Hematopoietic multipotent progenitor cell treated with erythropoietin and hydrocortisone succinate and interleukin-3 and kit ligand, for 15 days (in vitro differentiated cells): Measurements from ENCODE around the gene EXOSC7.
"Not testable (repeated sequence)": the region's sequence is repeated elsewhere in the genome, so short reads cannot be mapped to it uniquely, and the experiment has no call there.

Experiments used
- DNase-seq: peaks from one replicate; pipeline ENCODE4 v3.0.0-alpha.2; 2015; ENCODE audit warnings: low spot score

The EXOSC7 gene

GRCh38 chr3:44976002-44976815 lies at the start of gene EXOSC7, which contains the start of gene ZDHHC3:
TSS of gene EXOSC7 (plus strand) at chr3:44976244. CDS start at chr3:44976278, 34 bp downstream.
TSS of gene ZDHHC3 (minus strand) at chr3:44976174. CDS start at chr3:44959436, 16,738 bp downstream.
- DNase-seq, result peak; percentile 91

GRCh38 chr3:44926921-44927320 lies 49.1 kb upstream of the EXOSC7 start:
- peak; percentile 91 for DNase-seq

GRCh38 chr3:44927371-44927770 lies 48.7 kb upstream of the EXOSC7 start:
- peak; percentile 65 for DNase-seq

- DNase-seq, result no peak
These were observed 46.3 kb upstream of the EXOSC7 start for GRCh38 chr3:44929782-44930181.

GRCh38 chr3:44930911-44931310 lies 45.1 kb upstream of the EXOSC7 start:
- no peak for DNase-seq

- DNase-seq, result no peak
These were observed 44.3 kb upstream of the EXOSC7 start for GRCh38 chr3:44931791-44932190.

GRCh38 chr3:44932271-44932670 lies 43.8 kb upstream of the EXOSC7 start:
- DNase-seq, result no peak

- DNase-seq, result no peak
These were observed 42.8 kb upstream of the EXOSC7 start for GRCh38 chr3:44932986-44933944.

- no peak for DNase-seq
These were observed 36.4 kb upstream of the EXOSC7 start for GRCh38 chr3:44939581-44940036.

- DNase-seq, result no peak
These were observed 33.7 kb upstream of the EXOSC7 start for GRCh38 chr3:44942202-44942921.

- no peak for DNase-seq
These were observed 27.8 kb upstream of the EXOSC7 start for GRCh38 chr3:44948239-44948638.

GRCh38 chr3:44949770-44950169 lies 26.3 kb upstream of the EXOSC7 start:
- not testable (repeated sequence) for DNase-seq

GRCh38 chr3:44950275-44950734 lies 25.7 kb upstream of the EXOSC7 start:
- no peak for DNase-seq

GRCh38 chr3:44952689-44953088 lies 23.4 kb upstream of the EXOSC7 start:
- no peak for DNase-seq

- no peak for DNase-seq
These were observed 21.7 kb upstream of the EXOSC7 start for GRCh38 chr3:44954304-44954703.

GRCh38 chr3:44954962-44955361 lies 21.1 kb upstream of the EXOSC7 start:
- DNase-seq, result no peak

GRCh38 chr3:44955917-44956316 lies 20.1 kb upstream of the EXOSC7 start:
- DNase-seq, result no peak

GRCh38 chr3:44957986-44958385 lies 18.1 kb upstream of the EXOSC7 start:
- no peak for DNase-seq

- no peak for DNase-seq
These were observed 17.7 kb upstream of the EXOSC7 start for GRCh38 chr3:44958386-44958785.

- no peak for DNase-seq
These were observed 15.5 kb upstream of the EXOSC7 start for GRCh38 chr3:44960387-44961026.

GRCh38 chr3:44961888-44962287 lies 14.2 kb upstream of the EXOSC7 start:
- DNase-seq, result no peak
